ENCODE measurements around the gene PSMD5. TPM values are rescaled to one million over a fixed set of nuclear protein-coding genes. Genes with fewer than 3 reads are reported as not detected.
A peak's percentile ranks its signal among the peaks of the same experiment; 100 is the strongest.

Gene PSMD5
- total and polyA plus RNA-seq, 9 of the 15 experiments (the other 6 are each of a cell fraction or from before 2014, with no cell fraction given) = 46.4 to 148 (median 76.3) TPM

DNA sequence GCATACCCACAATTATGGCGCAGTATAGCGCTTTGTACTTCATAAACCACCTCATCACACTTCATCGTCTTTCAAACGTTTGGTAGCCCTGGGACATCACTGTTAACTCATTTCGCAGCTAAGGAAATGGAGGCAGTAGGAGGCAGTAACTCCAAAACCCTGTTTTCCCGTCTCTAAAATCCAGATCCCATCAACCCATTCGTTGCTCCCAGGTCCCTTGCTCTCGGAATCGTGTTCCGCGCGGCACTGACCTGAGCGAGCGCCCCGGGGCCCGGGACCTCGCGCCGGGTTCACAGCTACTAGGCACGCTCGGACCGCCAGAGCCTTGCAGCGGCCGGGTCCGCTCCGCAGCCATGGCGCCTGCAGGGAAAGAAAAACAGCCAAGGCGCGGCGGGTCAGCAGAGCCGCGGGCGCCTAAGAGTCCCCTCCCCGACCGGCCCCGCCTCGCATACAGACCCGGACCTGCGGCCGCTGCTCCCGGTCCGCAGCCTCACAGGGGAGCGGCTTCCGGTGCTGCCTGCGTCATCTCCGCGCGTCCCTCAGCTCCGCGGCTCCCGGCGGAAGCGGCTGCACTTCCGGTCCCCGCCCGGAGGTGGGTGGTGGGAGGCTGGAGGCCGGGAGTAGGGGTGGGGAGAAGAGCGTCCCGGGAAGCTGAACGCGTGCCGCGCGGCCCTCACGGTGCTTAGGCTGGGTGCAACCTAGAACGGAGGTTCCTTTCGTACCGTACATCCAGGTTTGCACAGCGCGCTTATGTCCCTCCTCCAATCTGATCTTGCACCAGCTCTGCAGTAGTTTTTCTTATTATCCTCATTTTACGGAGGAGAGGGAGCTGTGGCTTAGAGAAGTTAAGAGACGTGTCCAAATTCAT, 49.6 kb downstream of the PSMD5 start, which contains the start of gene FBXW2 (continued):
- TF ChIP-seq, protein P1, sequence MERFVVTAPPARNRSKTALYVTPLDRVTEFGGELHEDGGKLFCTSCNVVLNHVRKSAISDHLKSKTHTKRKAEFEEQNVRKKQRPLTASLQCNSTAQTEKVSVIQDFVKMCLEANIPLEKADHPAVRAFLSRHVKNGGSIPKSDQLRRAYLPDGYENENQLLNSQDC (CRISPR knock-in tag; IDR thresholded peaks at IDR 0.05) = peak; percentile 74; the same call in 1 of the 2 replicates
- TF ChIP-seq SLC30A9 (CRISPR knock-in tag; IDR thresholded peaks at IDR 0.05) (no peak), NR2C2 (CRISPR knock-in tag; IDR thresholded peaks at IDR 0.05) (no peak; the same call in 1 of the 2 replicates), NR2C2 (tag; IDR thresholded peaks at IDR 0.05) (peak; percentile 93), NONO (IDR thresholded peaks at IDR 0.05; ENCODE audit: low read depth in 2 of 2, low read length in 1 of 2) (peak; percentile 78 to 80; a peak in 2 of 4 replicates), FOXP1 (CRISPR knock-in tag; IDR thresholded peaks at IDR 0.05) (peak; percentile 89; the same call in 1 of the 2 replicates), TOE1 (IDR thresholded peaks at IDR 0.05; ENCODE audit: borderline replicate concordance) (peak; percentile 80), TOE1 (CRISPR knock-in tag; IDR thresholded peaks at IDR 0.05; ENCODE audit: borderline replicate concordance, low read depth) (0 out of 2 replicates have a peak, but pooled peaks have one; percentile 27), ZSCAN29 (IDR thresholded peaks at IDR 0.05) (0 out of 2 replicates have a peak, but pooled peaks have one; percentile 39), PPARD (CRISPR knock-in tag; IDR thresholded peaks at IDR 0.05) (no peak), ZNF124 (CRISPR knock-in tag; IDR thresholded peaks at IDR 0.05) (no peak), SMAD3 (CRISPR knock-in tag; conservative IDR thresholded peaks at IDR 0.05) (peak; percentile 77; the same call in 1 of the 2 replicates), RBM14 (IDR thresholded peaks at IDR 0.05; ENCODE audit: borderline replicate concordance, insufficient read depth, low read depth, low read length) (0 out of 2 replicates have a peak, but pooled peaks have one; percentile 77), MBD2 (IDR thresholded peaks at IDR 0.05; ENCODE audit: borderline replicate concordance, low read depth) (no peak), DPF2 (IDR thresholded peaks at IDR 0.05) (peak; percentile 40), NFIC (IDR thresholded peaks at IDR 0.05) (peak; percentile 55)
- TF ChIP-seq, protein P2, sequence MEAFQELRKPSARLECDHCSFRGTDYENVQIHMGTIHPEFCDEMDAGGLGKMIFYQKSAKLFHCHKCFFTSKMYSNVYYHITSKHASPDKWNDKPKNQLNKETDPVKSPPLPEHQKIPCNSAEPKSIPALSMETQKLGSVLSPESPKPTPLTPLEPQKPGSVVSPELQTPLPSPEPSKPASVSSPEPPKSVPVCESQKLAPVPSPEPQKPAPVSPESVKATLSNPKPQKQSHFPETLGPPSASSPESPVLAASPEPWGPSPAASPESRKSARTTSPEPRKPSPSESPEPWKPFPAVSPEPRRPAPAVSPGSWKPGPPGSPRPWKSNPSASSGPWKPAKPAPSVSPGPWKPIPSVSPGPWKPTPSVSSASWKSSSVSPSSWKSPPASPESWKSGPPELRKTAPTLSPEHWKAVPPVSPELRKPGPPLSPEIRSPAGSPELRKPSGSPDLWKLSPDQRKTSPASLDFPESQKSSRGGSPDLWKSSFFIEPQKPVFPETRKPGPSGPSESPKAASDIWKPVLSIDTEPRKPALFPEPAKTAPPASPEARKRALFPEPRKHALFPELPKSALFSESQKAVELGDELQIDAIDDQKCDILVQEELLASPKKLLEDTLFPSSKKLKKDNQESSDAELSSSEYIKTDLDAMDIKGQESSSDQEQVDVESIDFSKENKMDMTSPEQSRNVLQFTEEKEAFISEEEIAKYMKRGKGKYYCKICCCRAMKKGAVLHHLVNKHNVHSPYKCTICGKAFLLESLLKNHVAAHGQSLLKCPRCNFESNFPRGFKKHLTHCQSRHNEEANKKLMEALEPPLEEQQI (IDR thresholded peaks at IDR 0.05) = peak; percentile 40
- TF ChIP-seq, protein P3, sequence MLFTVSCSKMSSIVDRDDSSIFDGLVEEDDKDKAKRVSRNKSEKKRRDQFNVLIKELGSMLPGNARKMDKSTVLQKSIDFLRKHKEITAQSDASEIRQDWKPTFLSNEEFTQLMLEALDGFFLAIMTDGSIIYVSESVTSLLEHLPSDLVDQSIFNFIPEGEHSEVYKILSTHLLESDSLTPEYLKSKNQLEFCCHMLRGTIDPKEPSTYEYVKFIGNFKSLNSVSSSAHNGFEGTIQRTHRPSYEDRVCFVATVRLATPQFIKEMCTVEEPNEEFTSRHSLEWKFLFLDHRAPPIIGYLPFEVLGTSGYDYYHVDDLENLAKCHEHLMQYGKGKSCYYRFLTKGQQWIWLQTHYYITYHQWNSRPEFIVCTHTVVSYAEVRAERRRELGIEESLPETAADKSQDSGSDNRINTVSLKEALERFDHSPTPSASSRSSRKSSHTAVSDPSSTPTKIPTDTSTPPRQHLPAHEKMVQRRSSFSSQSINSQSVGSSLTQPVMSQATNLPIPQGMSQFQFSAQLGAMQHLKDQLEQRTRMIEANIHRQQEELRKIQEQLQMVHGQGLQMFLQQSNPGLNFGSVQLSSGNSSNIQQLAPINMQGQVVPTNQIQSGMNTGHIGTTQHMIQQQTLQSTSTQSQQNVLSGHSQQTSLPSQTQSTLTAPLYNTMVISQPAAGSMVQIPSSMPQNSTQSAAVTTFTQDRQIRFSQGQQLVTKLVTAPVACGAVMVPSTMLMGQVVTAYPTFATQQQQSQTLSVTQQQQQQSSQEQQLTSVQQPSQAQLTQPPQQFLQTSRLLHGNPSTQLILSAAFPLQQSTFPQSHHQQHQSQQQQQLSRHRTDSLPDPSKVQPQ (CRISPR knock-in tag; IDR thresholded peaks at IDR 0.05; ENCODE audit: borderline replicate concordance) = 0 out of 2 replicates have a peak, but pooled peaks have one; percentile 67
